Chondrocyte (in vitro differentiated cells): ENCODE measurements around the gene PGRMC1. TPM values are rescaled to one million over a fixed set of nuclear protein-coding genes. Genes with fewer than 3 reads are reported as not detected.

Experiments
- DNase-seq: peaks from one replicate; pipeline ENCODE4 v3.0.0; 2021; ENCODE audit warnings: mixed read lengths, low spot score
- H3K27ac Mint-ChIP-seq: one replicate; pipeline ENCODE4 v1.8.0; 2021; ENCODE audit warnings: mild to moderate bottlenecking, moderate library complexity, mixed read lengths; ENCODE audit not compliant: unreplicated experiment
- H3K27me3 Mint-ChIP-seq: 2 replicates; pipeline ENCODE4 v1.8.0; 2021; ENCODE audit warnings: low read depth, mixed read lengths
- H3K36me3 Mint-ChIP-seq: 2 replicates; pipeline ENCODE4 v1.8.0; 2021; ENCODE audit warnings: low read depth, mixed read lengths
- H3K4me1 Mint-ChIP-seq: 2 replicates; pipeline ENCODE4 v1.8.0; 2021; ENCODE audit warnings: low read depth, mild to moderate bottlenecking, mixed read lengths
- H3K4me3 Mint-ChIP-seq: one replicate; pipeline ENCODE4 v1.8.0; 2021; ENCODE audit warnings: mild to moderate bottlenecking, moderate library complexity, mixed read lengths; ENCODE audit not compliant: unreplicated experiment
- H3K9me3 Mint-ChIP-seq: 2 replicates; pipeline ENCODE4 v1.8.0; 2021; ENCODE audit warnings: low read depth, mixed read lengths
- CTCF ChIP-seq: fragments of 200-600 bp; sonication (generic); IDR thresholded peaks from 2 replicates; pipeline ENCODE4 v1.5.0; 2021; ENCODE audit warnings: antibody characterized with exemption, mild to moderate bottlenecking, moderate library complexity
- long read RNA-seq: library from polyadenylated mRNA; stranded (forward); transcript quantifications from one replicate; pipeline ENCODE4 v2.0.0, GENCODE V29; 2021
- total RNA-seq: library from RNA; stranded (reverse); gene quantifications from 3 replicates; pipeline ENCODE4 v1.2.1, GENCODE V29; 2021

The PGRMC1 gene
- 57.6 to 71.9 TPM (median 59.9 TPM) in 3 replicates for total RNA-seq
- long read RNA-seq, transcript PGRMC1-201 (3 exons, 1,911 nt), result major isoform, 118 of 121 reads
- long read RNA-seq, partial matches to known transcripts, result 0 of 121 reads
- long read RNA-seq, other reads (novel, unspliced or antisense), result 3 of 121 reads

DNA sequence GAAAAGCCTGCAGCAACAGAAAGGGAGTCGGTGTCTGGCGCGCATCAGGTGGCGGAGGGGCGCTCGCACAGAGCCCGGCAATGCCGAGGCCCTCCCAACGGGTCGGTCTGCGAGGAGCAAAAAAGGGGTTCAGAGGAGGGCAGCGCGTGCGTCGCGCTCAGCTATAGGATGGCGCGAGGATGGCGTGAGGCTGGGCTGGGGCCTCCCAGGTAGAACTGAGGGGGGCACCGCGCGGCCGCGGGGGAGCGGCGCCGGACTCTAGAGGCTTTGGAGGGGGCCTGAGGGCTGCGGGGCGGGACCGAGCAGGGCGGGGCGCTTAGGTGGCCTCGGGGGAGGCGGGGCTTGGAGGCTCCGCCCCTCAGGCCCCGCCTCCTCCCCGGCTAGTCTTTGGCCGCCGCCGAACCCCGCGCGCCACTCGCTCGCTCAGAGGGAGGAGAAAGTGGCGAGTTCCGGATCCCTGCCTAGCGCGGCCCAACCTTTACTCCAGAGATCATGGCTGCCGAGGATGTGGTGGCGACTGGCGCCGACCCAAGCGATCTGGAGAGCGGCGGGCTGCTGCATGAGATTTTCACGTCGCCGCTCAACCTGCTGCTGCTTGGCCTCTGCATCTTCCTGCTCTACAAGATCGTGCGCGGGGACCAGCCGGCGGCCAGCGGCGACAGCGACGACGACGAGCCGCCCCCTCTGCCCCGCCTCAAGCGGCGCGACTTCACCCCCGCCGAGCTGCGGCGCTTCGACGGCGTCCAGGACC is at the start of gene PGRMC1:
TSS of gene PGRMC1 (plus strand) at position 414 of the 751 bp plus-strand sequence. CDS start at position 493, 79 bp downstream.
- Mint-ChIP-seq H3K36me3 (no peaks in the 10 kb centered on the region), H3K27ac (peak within 1 kb of the TSS; percentile 78), H3K4me1 (peaks cover 39% of the 10 kb centered on the region), H3K27me3 (no peaks in the 10 kb centered on the region), H3K4me3 (peak within 1 kb of the TSS; percentile 83), H3K9me3 (no peaks in the 10 kb centered on the region)
- TF ChIP-seq CTCF, result no peak
- peak; percentile 93 for DNase-seq

DNA sequence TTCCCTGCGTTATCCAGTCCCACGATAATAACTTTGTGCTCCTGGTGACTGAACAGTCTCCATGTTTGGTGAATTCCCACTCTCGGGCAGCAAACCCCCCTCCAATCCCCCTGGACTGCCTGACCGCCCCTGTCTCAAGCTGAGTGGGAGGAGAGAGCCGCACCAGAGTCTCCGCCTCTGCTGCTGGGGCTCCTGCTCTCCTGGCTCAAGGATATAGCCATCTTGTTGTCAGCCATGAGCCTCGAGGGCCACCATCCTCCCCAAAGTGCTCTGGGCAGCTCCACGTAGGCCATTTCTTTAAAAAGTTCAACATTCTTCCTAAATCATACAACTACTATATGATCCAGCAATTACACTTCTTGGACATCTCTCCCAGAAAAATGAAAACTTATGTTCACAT is 49.3 kb upstream of the PGRMC1 start:
- Mint-ChIP-seq H3K9me3 (peaks cover 4% of the 10 kb centered on the region), H3K27me3 (peaks cover 3% of the 10 kb centered on the region), H3K4me1 (peaks cover 4% of the 10 kb centered on the region), H3K36me3 (no peaks in the 10 kb centered on the region), H3K27ac (no peak overlapping the region), H3K4me3 (no peak overlapping the region)
- no peak for DNase-seq
- no peak for TF ChIP-seq CTCF

- Mint-ChIP-seq H3K9me3 (peaks cover 4% of the 10 kb centered on the region), H3K27ac (no peak overlapping the region), H3K4me1 (peaks cover 4% of the 10 kb centered on the region), H3K4me3 (no peak overlapping the region), H3K27me3 (peaks cover 3% of the 10 kb centered on the region), H3K36me3 (no peaks in the 10 kb centered on the region)
- no peak for TF ChIP-seq CTCF
- no peak for DNase-seq
Observed at GRCh38 chrX:119187298-119187697, 48.8 kb upstream of the PGRMC1 start.

- Mint-ChIP-seq H3K27ac (no peak overlapping the region), H3K27me3 (peaks cover 3% of the 10 kb centered on the region), H3K4me3 (no peak overlapping the region), H3K4me1 (peaks cover 4% of the 10 kb centered on the region), H3K36me3 (no peaks in the 10 kb centered on the region), H3K9me3 (no peaks in the 10 kb centered on the region)
- peak; percentile 17 for TF ChIP-seq CTCF
- DNase-seq, result no peak
Observed at GRCh38 chrX:119189115-119189514, 47.0 kb upstream of the PGRMC1 start.

GRCh38 chrX:119189595-119189994 is 46.5 kb upstream of the PGRMC1 start:
- Mint-ChIP-seq H3K4me1 (peaks cover 4% of the 10 kb centered on the region), H3K27ac (no peak overlapping the region), H3K27me3 (peaks cover 3% of the 10 kb centered on the region), H3K4me3 (no peak overlapping the region), H3K36me3 (no peaks in the 10 kb centered on the region), H3K9me3 (no peaks in the 10 kb centered on the region)
- no peak for TF ChIP-seq CTCF
- no peak for DNase-seq
